ENCODE data around the gene NEDD4L.

The NEDD4L gene

DNA sequence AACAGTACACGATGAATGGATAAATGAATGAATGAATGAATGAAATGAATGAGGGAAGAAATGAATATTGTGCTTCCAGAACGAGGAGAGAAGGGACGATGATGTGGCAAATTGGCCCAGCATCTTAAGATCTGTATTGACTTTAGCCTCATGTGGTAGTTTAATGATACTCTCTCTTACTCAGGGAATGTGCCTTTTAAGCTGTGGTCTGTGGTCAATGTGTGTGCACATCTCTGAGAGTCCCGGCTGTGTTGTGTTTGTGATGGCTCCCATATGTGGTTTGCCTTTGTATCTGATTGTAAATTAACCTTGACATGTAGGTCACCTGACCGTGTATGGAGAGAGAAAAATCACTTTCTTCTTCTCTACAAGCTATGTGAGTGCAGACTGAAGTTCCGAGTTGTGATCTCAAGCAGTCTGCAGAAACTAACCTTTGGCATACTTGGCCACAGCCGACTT, 91.2 kb downstream of the NEDD4L start:
- TF ChIP-seq TOX (CRISPR knock-in tag; IDR thresholded peaks at IDR 0.05; ENCODE audit: borderline replicate concordance) (no peak), SNAI2 (CRISPR knock-in tag; IDR thresholded peaks at IDR 0.05) (no peak), TCF4 (CRISPR knock-in tag; IDR thresholded peaks at IDR 0.05; ENCODE audit: borderline replicate concordance) (no peak), RARB (CRISPR knock-in tag; IDR thresholded peaks at IDR 0.05) (no peak), ZNF8 (CRISPR knock-in tag; IDR thresholded peaks at IDR 0.05) (no peak), ZFP30 (CRISPR knock-in tag; IDR thresholded peaks at IDR 0.05) (no peak), ESRRG (CRISPR knock-in tag; IDR thresholded peaks at IDR 0.05) (no peak), ZC3H10 (CRISPR knock-in tag; IDR thresholded peaks at IDR 0.05) (no peak), PPARA (CRISPR knock-in tag; IDR thresholded peaks at IDR 0.05; ENCODE audit: borderline replicate concordance) (no peak), TSHZ2 (CRISPR knock-in tag; IDR thresholded peaks at IDR 0.05) (no peak), ZFP3 (CRISPR knock-in tag; IDR thresholded peaks at IDR 0.05) (no peak)
- TF ChIP-seq, protein P1, sequence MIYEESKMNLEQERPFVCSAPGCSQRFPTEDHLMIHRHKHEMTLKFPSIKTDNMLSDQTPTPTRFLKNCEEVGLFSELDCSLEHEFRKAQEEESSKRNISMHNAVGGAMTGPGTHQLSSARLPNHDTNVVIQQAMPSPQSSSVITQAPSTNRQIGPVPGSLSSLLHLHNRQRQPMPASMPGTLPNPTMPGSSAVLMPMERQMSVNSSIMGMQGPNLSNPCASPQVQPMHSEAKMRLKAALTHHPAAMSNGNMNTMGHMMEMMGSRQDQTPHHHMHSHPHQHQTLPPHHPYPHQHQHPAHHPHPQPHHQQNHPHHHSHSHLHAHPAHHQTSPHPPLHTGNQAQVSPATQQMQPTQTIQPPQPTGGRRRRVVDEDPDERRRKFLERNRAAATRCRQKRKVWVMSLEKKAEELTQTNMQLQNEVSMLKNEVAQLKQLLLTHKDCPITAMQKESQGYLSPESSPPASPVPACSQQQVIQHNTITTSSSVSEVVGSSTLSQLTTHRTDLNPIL (CRISPR knock-in tag; IDR thresholded peaks at IDR 0.05; ENCODE audit: low read depth) = no peak
- TF ChIP-seq, protein P2, sequence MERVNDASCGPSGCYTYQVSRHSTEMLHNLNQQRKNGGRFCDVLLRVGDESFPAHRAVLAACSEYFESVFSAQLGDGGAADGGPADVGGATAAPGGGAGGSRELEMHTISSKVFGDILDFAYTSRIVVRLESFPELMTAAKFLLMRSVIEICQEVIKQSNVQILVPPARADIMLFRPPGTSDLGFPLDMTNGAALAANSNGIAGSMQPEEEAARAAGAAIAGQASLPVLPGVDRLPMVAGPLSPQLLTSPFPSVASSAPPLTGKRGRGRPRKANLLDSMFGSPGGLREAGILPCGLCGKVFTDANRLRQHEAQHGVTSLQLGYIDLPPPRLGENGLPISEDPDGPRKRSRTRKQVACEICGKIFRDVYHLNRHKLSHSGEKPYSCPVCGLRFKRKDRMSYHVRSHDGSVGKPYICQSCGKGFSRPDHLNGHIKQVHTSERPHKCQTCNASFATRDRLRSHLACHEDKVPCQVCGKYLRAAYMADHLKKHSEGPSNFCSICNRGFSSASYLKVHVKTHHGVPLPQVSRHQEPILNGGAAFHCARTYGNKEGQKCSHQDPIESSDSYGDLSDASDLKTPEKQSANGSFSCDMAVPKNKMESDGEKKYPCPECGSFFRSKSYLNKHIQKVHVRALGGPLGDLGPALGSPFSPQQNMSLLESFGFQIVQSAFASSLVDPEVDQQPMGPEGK (CRISPR knock-in tag; IDR thresholded peaks at IDR 0.05; ENCODE audit: borderline replicate concordance) = no peak
- peak; percentile 64; the same call in 2 of the 3 replicates for ATAC-seq

DNA sequence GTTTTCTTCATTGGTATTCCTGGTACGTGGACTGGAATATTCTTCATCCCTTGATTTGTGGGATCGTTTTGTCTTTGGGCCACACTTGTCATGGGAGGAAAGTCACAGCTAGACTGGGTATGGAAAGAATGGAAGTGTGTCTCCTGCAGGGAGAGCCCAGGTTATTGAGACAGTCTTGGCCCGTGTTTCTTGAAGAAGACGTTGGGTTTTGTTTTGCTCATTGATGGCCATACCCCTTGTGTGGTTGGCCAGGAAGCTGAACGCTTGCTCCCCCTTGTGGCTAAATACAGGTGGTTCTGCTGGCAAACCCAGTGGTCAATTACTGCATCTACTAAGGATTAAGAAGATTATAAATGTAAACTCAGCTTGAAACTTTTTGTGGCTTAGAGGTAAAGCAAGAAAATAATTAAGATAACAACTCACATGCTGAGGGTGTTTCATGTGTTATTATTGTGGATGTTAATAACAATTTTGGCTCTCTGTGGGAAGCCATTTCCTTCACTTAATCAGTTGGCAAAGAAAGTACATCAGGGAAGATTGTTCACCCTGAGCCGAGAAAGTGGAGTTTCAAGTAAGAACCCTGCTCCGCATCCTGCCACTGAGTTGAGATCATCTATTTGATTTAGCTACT, 91.8 kb downstream of the NEDD4L start:
- TF ChIP-seq ZNF565 (CRISPR knock-in tag; conservative IDR thresholded peaks at IDR 0.05; ENCODE audit: low read depth) = no peak
- no peak for TF ChIP-seq TSHZ2 (CRISPR knock-in tag; IDR thresholded peaks at IDR 0.05)
- no peak for TF ChIP-seq ZNF70 (CRISPR knock-in tag; IDR thresholded peaks at IDR 0.05)
- peak; percentile 94 for ATAC-seq

- TF ChIP-seq ZNF70 (CRISPR knock-in tag; IDR thresholded peaks at IDR 0.05) (no peak), RARB (CRISPR knock-in tag; IDR thresholded peaks at IDR 0.05) (no peak), ARNTL (CRISPR knock-in tag; IDR thresholded peaks at IDR 0.05; ENCODE audit: borderline replicate concordance, low read depth) (no peak), POU6F1 (CRISPR knock-in tag; IDR thresholded peaks at IDR 0.05; ENCODE audit: borderline replicate concordance, low read depth) (no peak), ZNF8 (CRISPR knock-in tag; IDR thresholded peaks at IDR 0.05) (no peak), SNAI2 (CRISPR knock-in tag; IDR thresholded peaks at IDR 0.05) (no peak), PPARA (CRISPR knock-in tag; IDR thresholded peaks at IDR 0.05; ENCODE audit: borderline replicate concordance) (no peak), ZFP30 (CRISPR knock-in tag; IDR thresholded peaks at IDR 0.05) (no peak), OSR1 (CRISPR knock-in tag; IDR thresholded peaks at IDR 0.05) (no peak), ESRRG (CRISPR knock-in tag; IDR thresholded peaks at IDR 0.05) (no peak), ZFP3 (CRISPR knock-in tag; IDR thresholded peaks at IDR 0.05) (no peak), GLIS3 (CRISPR knock-in tag; IDR thresholded peaks at IDR 0.05) (no peak), TOX (CRISPR knock-in tag; IDR thresholded peaks at IDR 0.05; ENCODE audit: borderline replicate concordance) (no peak), BACH2 (CRISPR knock-in tag; IDR thresholded peaks at IDR 0.05; ENCODE audit: borderline replicate concordance) (no peak), ISL1 (CRISPR knock-in tag; IDR thresholded peaks at IDR 0.05) (no peak), ZNF565 (CRISPR knock-in tag; conservative IDR thresholded peaks at IDR 0.05; ENCODE audit: low read depth) (no peak), ZC3H10 (CRISPR knock-in tag; IDR thresholded peaks at IDR 0.05) (no peak), TSHZ2 (CRISPR knock-in tag; IDR thresholded peaks at IDR 0.05) (no peak)
- TF ChIP-seq, protein P1 (CRISPR knock-in tag; IDR thresholded peaks at IDR 0.05; ENCODE audit: low read depth) = no peak
- no peak for ATAC-seq
Observed at GRCh38 chr18:58136879-58137278, 92.9 kb downstream of the NEDD4L start.
